Stimulated activated CD8-positive, alpha-beta memory T cell treated with anti-CD3 and anti-CD28 coated beads, Interleukin-7, amount 100 ng/mL, for 24 hours (primary cell): ENCODE data around the gene ZNF483.
"Not testable (repeated sequence)": the region's sequence is repeated elsewhere in the genome, so short reads cannot be mapped to it uniquely, and the experiment has no call there.

Experiments used
- DNase-seq: peaks from one replicate; pipeline ENCODE4 v3.0.0-alpha.2; 2020; ENCODE audit warnings: low read depth

Gene ZNF483

DNA sequence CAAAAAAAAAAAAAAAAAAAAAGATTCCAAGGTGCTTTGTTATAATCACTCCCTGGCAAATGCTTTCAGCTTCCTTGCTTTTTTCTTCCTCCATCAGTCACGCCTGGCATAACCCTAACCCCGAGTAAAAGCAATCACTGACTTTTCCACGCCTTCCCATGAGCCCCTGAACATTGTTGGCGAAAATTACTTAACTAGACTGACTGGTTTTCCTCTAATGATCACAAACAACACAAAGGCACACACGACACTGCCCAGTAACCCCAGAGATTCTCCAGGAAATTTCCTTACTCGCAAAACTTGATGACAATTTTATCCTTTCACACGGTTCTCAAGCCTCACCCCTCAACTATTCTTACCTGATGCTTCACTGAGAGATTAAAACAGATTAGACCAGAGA lies 85.9 kb downstream of the ZNF483 start:
- no peak for DNase-seq

DNA sequence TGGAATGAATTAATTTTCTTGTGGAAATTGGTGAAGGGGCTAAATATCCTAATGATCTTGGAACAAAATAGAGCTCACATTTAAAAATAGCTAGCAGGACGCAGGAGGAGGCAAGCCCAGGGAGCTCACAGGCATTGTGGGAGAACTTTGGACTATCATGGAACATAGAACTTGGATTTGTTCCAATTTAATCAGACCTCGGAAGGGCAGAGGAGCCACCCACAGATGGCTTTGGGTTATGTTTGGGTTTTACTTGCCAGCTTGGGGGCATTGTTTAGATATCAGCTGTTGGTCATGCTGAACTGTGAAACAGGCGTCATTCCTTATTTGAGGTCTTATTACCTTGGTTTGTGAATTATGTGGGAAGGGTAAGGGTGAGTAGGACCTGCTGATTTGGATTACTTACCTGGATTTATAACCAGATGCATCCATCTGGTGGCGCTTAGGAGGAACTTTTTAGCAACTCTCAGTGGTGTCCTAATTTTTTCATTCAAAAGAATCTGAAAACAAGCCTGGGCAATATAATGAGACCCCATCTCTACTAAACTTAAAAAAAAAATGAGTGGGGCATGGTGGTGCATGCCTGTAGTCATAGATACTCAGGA lies 88.6 kb downstream of the ZNF483 start:
- no peak for DNase-seq

DNA sequence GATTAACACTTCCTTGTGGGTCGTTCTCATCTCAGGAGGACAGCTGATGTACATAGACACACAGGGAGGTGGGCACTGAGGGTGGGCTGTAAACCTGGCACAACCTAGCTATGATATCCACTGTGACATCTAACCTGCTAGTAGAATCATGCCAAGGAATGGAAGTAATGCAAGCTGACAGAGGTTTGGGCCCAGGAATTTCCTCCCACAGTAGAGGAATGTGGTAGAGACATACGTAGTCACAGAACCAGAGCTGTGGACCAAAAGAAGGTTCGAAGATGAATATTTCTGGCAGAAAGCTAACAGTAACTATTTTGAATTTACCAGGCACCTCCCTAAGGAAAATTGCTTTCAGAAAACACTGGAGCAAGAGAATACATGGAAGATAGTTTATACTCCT lies 90.9 kb downstream of the ZNF483 start:
- no peak for DNase-seq

DNA sequence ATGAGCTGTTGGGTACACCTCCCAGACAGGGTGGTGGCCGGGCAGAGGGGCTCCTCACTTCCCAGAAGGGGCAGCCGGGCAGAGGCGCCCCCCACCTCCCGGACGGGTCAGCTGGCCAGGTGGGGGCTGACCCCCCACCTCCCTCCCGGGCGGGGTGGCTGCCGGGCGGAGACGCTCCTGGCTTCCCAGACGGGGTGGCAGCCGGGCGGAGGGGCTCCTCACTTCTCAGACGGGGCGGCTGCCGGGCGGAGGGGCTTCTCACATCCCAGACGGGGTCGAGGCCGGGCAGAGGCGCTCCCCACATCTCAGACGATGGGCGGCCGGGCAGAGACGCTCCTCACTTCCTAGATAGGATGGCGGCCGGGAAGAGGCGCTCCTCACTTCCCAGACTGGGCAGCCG lies 92.4 kb downstream of the ZNF483 start:
- DNase-seq: not testable (repeated sequence)

DNA sequence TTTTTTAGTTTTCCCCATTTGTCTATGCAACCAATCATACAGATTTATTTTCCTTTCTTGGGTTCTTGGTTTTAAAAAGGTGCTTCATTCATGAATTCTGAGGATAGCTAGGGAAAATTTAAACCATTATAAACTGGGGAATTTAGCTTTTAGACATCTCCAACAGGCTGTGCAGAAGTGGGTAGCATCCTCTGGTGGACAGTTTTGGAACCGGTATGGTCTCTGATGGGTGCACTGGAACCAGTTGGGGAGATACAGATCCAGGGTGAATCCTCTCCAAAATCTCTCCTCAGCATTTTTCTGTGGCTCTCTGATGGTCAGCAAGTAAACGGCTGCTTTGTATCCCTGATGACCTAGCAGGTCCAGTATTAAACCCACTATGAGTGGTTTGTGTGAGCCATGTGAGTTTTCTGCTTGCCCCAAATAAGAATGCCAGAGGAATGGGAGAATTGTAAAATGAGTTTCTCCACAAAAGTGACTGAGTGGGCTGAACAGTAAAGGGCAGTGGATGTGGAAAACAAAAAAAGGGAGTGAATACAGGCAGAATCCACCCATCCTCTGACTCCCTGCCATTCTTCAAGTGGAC lies 97.0 kb downstream of the ZNF483 start:
- DNase-seq: no peak

DNA sequence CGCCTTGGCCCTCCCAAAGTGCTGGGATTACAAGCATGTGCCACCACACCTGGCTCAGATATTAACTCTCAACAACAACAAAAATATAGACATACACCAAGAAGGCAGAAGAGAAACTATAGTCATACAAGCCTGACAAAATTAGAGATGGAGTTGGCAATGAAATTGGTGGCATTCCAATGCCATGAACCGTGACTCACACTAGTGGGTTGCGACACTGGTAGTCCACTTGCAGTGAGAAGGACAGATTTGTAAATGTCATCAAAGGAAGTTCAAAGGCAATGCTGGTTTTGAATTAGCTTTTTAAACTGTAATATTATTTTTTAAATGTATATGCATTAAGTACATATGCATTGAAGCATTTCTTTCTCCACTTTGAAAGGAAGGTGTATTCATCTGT lies 97.6 kb downstream of the ZNF483 start:
- no peak for DNase-seq
